Mesodermal cell (in vitro differentiated cells): ENCODE data around the gene EHD1.

Experiments
- H3K27ac ChIP-seq: 2 replicates; pipeline ENCODE4 v1.7.0; 2013; ENCODE audit warnings: mild to moderate bottlenecking, low read depth, low read length, moderate library complexity; ENCODE audit not compliant: severe bottlenecking
- H3K36me3 ChIP-seq: 2 replicates; pipeline ENCODE4 v1.7.1; 2013; ENCODE audit warnings: mild to moderate bottlenecking, low read length, moderate library complexity; ENCODE audit not compliant: control insufficient read depth, insufficient read depth
- H3K4me1 ChIP-seq: one replicate; pipeline ENCODE4 v1.7.1; 2013; ENCODE audit warnings: mild to moderate bottlenecking, low read length; ENCODE audit not compliant: insufficient read depth, control insufficient read depth, poor library complexity, severe bottlenecking
- H3K4me3 ChIP-seq: 2 replicates; pipeline ENCODE4 v1.7.0; 2013; ENCODE audit warnings: low read length, control low read depth, mild to moderate bottlenecking; ENCODE audit not compliant: insufficient read depth, poor library complexity, severe bottlenecking; ENCODE audit errors: extremely low read depth
- H3K9me3 ChIP-seq: 2 replicates; pipeline ENCODE4 v1.7.1; 2013; ENCODE audit warnings: mild to moderate bottlenecking, low read length, moderate library complexity; ENCODE audit not compliant: control insufficient read depth
- WGBS, 2 experiments: methylation state at CpG; one replicate each; pipeline ENCODE4 v1.1.5; 2013; ENCODE audit warnings: missing lambda C conversion rate in 2 of 2; ENCODE audit not compliant: insufficient coverage in 2 of 2; 5-methylcytosine and 5-hydroxymethylcytosine counted together

Gene EHD1

GRCh38 chr11:64854534-64855502 is 23.6 kb downstream of the EHD1 start:
- no peaks in the 10 kb centered on the region for H3K9me3 ChIP-seq
- peaks cover 61% of the 10 kb centered on the region for H3K36me3 ChIP-seq
- H3K4me1 ChIP-seq, result peaks cover 59% of the 10 kb centered on the region
- peak overlapping the region; percentile 89 for H3K27ac ChIP-seq
- 96 to 97% methylated on average over 28 to 37 of the region's 45 CpGs for WGBS, 2 experiments
- H3K4me3 ChIP-seq, result no peak overlapping the region

GRCh38 chr11:64854157-64854533 is 24.3 kb downstream of the EHD1 start:
- Histone ChIP-seq H3K4me3 (no peak overlapping the region), H3K36me3 (peaks cover 55% of the 10 kb centered on the region), H3K4me1 (peaks cover 54% of the 10 kb centered on the region), H3K27ac (peak overlapping the region; percentile 89), H3K9me3 (no peaks in the 10 kb centered on the region)
- WGBS, 2 experiments, result 96 to 97% methylated on average over 23 to 24 of the region's 25 CpGs

- H3K27ac ChIP-seq, result no peak overlapping the region
- H3K36me3 ChIP-seq, result peaks cover 51% of the 10 kb centered on the region
- WGBS, 2 experiments, result 89 to 92% methylated on average over 23 to 27 of the region's 27 CpGs
These were observed 24.7 kb downstream of the EHD1 start for GRCh38 chr11:64853709-64854108.

GRCh38 chr11:64852804-64853509 is 25.5 kb downstream of the EHD1 start:
- Histone ChIP-seq H3K27ac (no peak overlapping the region), H3K9me3 (no peaks in the 10 kb centered on the region), H3K4me1 (peaks cover 54% of the 10 kb centered on the region), H3K4me3 (no peak overlapping the region), H3K36me3 (peaks cover 43% of the 10 kb centered on the region)
- 90 to 92% methylated on average over 15 to 16 of the region's 24 CpGs for WGBS, 2 experiments

More at GRCh38 chr11:64853709-64854108, 24.7 kb downstream of the EHD1 start:
- H3K4me1 ChIP-seq, result peaks cover 54% of the 10 kb centered on the region
- no peaks in the 10 kb centered on the region for H3K9me3 ChIP-seq
- H3K4me3 ChIP-seq, result no peak overlapping the region

- Histone ChIP-seq H3K36me3 (peaks cover 37% of the 10 kb centered on the region), H3K4me1 (peaks cover 46% of the 10 kb centered on the region), H3K27ac (no peak overlapping the region), H3K9me3 (no peaks in the 10 kb centered on the region), H3K4me3 (no peak overlapping the region)
- WGBS, 2 experiments, result 91 to 92% methylated on average over 8 of the region's 8 CpGs
These were observed 26.5 kb downstream of the EHD1 start for GRCh38 chr11:64851831-64852351.

- H3K9me3 ChIP-seq, result no peaks in the 10 kb centered on the region
- H3K4me3 ChIP-seq, result no peak overlapping the region
- peaks cover 37% of the 10 kb centered on the region for H3K4me1 ChIP-seq
- 77% methylated on average over 12 to 13 of the region's 13 CpGs for WGBS, 2 experiments
- H3K27ac ChIP-seq, result peak overlapping the region; percentile 41
- H3K36me3 ChIP-seq, result peaks cover 30% of the 10 kb centered on the region
These were observed 27.3 kb downstream of the EHD1 start for GRCh38 chr11:64850979-64851567.

- Histone ChIP-seq H3K9me3 (no peaks in the 10 kb centered on the region), H3K4me1 (peaks cover 24% of the 10 kb centered on the region), H3K27ac (no peak overlapping the region), H3K4me3 (no peak overlapping the region), H3K36me3 (peaks cover 25% of the 10 kb centered on the region)
- 94 to 100% methylated on average over 13 to 17 of the region's 19 CpGs for WGBS, 2 experiments
These were observed 28.6 kb downstream of the EHD1 start for GRCh38 chr11:64849598-64850356.

GRCh38 chr11:64848826-64849597 is 29.4 kb downstream of the EHD1 start:
- no peak overlapping the region for H3K4me3 ChIP-seq
- 84 to 90% methylated on average over 13 to 14 of the region's 16 CpGs for WGBS, 2 experiments
- no peaks in the 10 kb centered on the region for H3K9me3 ChIP-seq
- peaks cover 17% of the 10 kb centered on the region for H3K36me3 ChIP-seq
- peaks cover 17% of the 10 kb centered on the region for H3K4me1 ChIP-seq
- no peak overlapping the region for H3K27ac ChIP-seq

GRCh38 chr11:64848214-64848825 is 30.1 kb downstream of the EHD1 start:
- no peak overlapping the region for H3K4me3 ChIP-seq
- H3K27ac ChIP-seq, result no peak overlapping the region
- no peaks in the 10 kb centered on the region for H3K9me3 ChIP-seq
- H3K4me1 ChIP-seq, result peaks cover 13% of the 10 kb centered on the region
- 78 to 86% methylated on average over 4 to 6 of the region's 6 CpGs for WGBS, 2 experiments
- peaks cover 10% of the 10 kb centered on the region for H3K36me3 ChIP-seq
